ENCODE data around the gene WDR59. TPM values are rescaled to one million over a fixed set of nuclear protein-coding genes. Genes with fewer than 3 reads are reported as not detected.

The WDR59 gene
- total and polyA plus RNA-seq, 9 of the 15 experiments (the other 6 are each of a cell fraction or from before 2014, with no cell fraction given), result 12.7 to 126 (median 34.7) TPM

GRCh38 chr16:74998481-74999218 is 13.7 kb upstream of the WDR59 start, which contains the start of gene ZNRF1 (continued):
- TF ChIP-seq TFE3 (CRISPR knock-in tag; IDR thresholded peaks at IDR 0.05) (no peak), BCLAF1 (IDR thresholded peaks at IDR 0.05; ENCODE audit: borderline replicate concordance in 1 of 2, control insufficient read depth in 1 of 2, low read depth in 2 of 2, low read length in 1 of 2) (no peak), HOXB6 (CRISPR knock-in tag; IDR thresholded peaks at IDR 0.05; ENCODE audit: borderline replicate concordance) (no peak), THRA (IDR thresholded peaks at IDR 0.05) (no peak), BCL6 (CRISPR knock-in tag; IDR thresholded peaks at IDR 0.05) (no peak), GTF2B (IDR thresholded peaks at IDR 0.05; ENCODE audit: extremely low read depth, insufficient read length) (no peak), ZNF398 (CRISPR knock-in tag; IDR thresholded peaks at IDR 0.05) (no peak), MTA3 (IDR thresholded peaks at IDR 0.05; ENCODE audit: borderline replicate concordance) (no peak), CREB1 (IDR thresholded peaks at IDR 0.05) (no peak), CREB1 (CRISPR knock-in tag; IDR thresholded peaks at IDR 0.05) (peak; percentile 23; the same call in 1 of the 2 replicates), MBD2 (IDR thresholded peaks at IDR 0.05; ENCODE audit: borderline replicate concordance, low read depth) (0 out of 2 replicates have a peak, but pooled peaks have one; percentile 13), AFF4 (CRISPR knock-in tag; IDR thresholded peaks at IDR 0.05) (peak; percentile 45; the same call in 1 of the 2 replicates), DACH1 (IDR thresholded peaks at IDR 0.05; ENCODE audit: partially characterized antibody) (peak; percentile 9), SETDB1 (IDR thresholded peaks at IDR 0.05; ENCODE audit: low read length) (no peak)
